ENCODE results near the gene RAB11FIP4.

The RAB11FIP4 gene

DNA sequence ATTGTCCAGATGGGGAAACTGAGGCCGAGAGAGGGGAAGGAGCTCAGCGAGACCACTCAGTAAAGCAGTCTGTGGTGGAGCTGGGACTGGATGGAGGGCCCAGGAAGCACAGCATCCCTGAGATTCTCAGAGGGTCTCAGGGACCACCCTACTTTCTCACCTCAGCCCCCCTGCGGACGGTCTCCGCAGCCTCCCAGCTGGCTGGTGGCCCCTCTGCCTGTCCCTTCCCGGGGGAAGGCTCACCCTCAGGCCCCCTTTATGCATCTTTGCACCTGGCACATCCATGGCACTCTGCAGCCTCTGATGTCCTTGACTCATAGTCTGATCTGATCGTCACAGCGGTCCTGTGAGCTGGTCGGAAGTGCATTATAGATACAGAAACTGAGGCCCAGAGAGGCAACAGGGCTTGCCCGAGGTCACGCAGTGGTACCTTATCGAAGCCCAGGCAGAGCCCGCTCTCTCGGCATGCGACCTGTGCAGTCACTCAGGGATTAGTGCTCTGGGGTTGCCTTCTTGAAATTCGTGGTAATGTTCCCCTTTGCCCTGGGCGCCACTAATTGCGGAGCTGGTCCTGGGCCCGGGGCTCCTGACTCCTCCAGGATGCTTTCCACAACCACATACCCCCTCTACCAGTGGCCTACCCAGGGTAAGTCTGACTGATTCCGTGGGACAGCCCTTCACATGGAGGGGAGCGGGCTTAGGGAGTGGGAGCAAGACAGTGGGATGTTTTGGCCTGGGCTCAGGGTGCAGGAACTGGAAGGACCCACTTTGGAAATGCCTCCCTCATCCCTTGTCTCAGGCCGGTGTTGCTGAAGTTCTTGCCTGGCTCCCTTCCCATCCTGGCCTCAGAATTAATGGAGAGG is 24.4 kb downstream of the RAB11FIP4 start:
- Histone ChIP-seq H3K4me1 (ENCODE audit: control insufficient read depth, insufficient read depth, low read length, poor library complexity, severe bottlenecking) (no peaks in the 10 kb centered on the region), H3K27me3 (replicated peaks; ENCODE audit: control insufficient read depth, insufficient read depth, low read length, poor library complexity, severe bottlenecking) (no peaks in the 10 kb centered on the region), H3K36me3 (ENCODE audit: control insufficient read depth, insufficient read depth, low read length) (no peaks in the 10 kb centered on the region), H3K27ac (ENCODE audit: insufficient read depth, low read length, poor library complexity, severe bottlenecking) (no peak overlapping the region), H3K9me3 (ENCODE audit: control insufficient read depth, low read length) (no peaks in the 10 kb centered on the region), H3K4me3 (ENCODE audit: insufficient read depth, low read depth, low read length, poor library complexity, severe bottlenecking) (no peak overlapping the region)
- DNase-seq, result no peak

DNA sequence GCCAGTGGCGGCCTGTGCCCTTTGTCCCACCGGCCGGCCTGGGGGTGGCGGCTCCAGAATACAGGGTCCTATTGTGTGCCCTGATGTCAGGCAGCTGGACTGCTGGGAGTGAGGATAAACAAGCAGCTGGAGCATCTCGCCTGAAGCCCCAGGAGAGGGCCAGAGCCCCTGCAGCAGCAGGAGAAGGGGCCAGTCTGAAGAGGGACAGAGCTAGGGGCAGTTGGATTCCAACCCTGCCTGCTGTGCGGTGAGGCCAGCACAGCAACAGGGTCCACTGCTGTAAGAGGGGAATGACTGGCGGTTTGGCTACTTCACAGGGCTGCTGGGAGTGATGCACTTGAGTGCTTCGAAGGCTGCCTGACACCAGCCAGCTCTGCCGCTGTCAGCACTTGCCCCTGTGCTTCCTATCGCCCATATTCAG is 25.0 kb downstream of the RAB11FIP4 start:
- Histone ChIP-seq H3K9me3 (ENCODE audit: control insufficient read depth, low read length) (no peaks in the 10 kb centered on the region), H3K4me1 (ENCODE audit: control insufficient read depth, insufficient read depth, low read length, poor library complexity, severe bottlenecking) (no peaks in the 10 kb centered on the region), H3K4me3 (ENCODE audit: insufficient read depth, low read depth, low read length, poor library complexity, severe bottlenecking) (no peak overlapping the region), H3K27ac (ENCODE audit: insufficient read depth, low read length, poor library complexity, severe bottlenecking) (no peak overlapping the region), H3K27me3 (replicated peaks; ENCODE audit: control insufficient read depth, insufficient read depth, low read length, poor library complexity, severe bottlenecking) (no peaks in the 10 kb centered on the region), H3K36me3 (ENCODE audit: control insufficient read depth, insufficient read depth, low read length) (no peaks in the 10 kb centered on the region)
- no peak for DNase-seq

DNA sequence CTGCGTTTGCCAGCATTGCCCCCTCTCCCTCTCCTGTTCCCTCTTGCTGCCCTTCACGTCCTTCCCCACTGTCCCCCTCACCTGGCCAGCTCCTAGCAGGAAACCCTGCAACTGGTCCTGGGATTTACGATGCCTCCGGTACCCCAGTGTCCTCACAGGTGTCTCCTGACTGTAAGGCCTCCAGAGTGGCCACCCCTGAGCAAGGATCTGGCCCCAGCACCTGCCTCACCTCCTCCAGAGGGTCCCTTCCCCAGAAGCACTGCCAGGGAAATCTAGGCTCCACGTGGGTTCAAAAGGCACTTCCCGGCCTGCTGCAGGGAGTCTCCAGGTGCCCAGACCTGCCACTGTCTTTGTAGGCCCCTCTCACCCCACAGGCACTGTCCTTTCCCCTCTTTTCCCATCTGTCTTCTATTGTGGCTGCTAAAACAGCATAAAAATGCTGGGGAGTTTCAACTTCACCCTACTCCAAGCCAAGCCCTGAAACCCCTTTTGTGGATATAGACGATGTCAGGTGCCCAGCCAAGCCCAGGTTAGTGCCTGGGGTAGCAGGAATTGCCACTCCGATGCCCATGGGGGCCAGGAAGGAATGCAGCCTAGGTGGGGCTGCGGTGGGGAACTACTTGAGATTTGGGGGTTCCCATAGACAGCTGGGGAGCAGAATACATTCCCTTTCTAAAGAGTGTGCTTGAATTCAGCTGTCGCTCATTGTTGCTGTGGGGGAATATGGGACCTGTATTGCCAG is 25.7 kb downstream of the RAB11FIP4 start:
- no peak overlapping the region for H3K27ac ChIP-seq (ENCODE audit: insufficient read depth, low read length, poor library complexity, severe bottlenecking)
- DNase-seq, result no peak

DNA sequence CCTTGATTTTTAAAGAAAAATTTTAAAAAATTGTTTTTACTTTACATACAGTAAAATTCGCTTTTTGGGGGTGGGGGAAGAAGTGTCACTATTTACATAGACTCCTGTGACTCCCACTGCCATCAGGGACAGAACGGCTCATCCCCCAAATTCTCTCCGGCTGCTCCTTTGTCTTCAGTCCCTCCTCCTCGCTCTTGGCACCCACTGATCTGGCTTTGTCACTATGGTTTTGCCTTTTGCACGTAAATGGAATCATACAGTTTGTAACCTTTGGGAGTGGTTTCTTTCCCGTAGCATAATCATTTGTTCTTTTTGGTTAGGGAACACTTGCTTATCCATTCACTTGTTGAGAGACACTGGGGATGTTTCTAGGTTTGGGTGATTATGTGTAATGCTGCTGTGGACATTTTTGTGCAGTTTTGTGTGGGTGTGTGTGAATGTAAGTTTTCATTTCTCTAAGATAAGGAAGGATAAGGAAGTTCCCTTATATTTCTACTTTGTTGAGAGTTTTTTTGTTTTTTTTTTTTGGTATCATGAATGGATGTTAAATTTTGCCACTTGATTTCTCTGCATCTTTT is 27.4 kb downstream of the RAB11FIP4 start:
- no peak overlapping the region for H3K4me3 ChIP-seq (ENCODE audit: insufficient read depth, low read depth, low read length, poor library complexity, severe bottlenecking)
- DNase-seq, result no peak
- no peaks in the 10 kb centered on the region for H3K27me3 ChIP-seq (replicated peaks; ENCODE audit: control insufficient read depth, insufficient read depth, low read length, poor library complexity, severe bottlenecking)
- no peaks in the 10 kb centered on the region for H3K9me3 ChIP-seq (ENCODE audit: control insufficient read depth, low read length)
- H3K27ac ChIP-seq (ENCODE audit: insufficient read depth, low read length, poor library complexity, severe bottlenecking), result no peak overlapping the region
- H3K36me3 ChIP-seq (ENCODE audit: control insufficient read depth, insufficient read depth, low read length), result no peaks in the 10 kb centered on the region
- H3K4me1 ChIP-seq (ENCODE audit: control insufficient read depth, insufficient read depth, low read length, poor library complexity, severe bottlenecking), result no peaks in the 10 kb centered on the region

More for the DNA sequence above, 25.7 kb downstream of the RAB11FIP4 start:
- H3K36me3 ChIP-seq (ENCODE audit: control insufficient read depth, insufficient read depth, low read length), result no peaks in the 10 kb centered on the region
- no peak overlapping the region for H3K4me3 ChIP-seq (ENCODE audit: insufficient read depth, low read depth, low read length, poor library complexity, severe bottlenecking)
- no peaks in the 10 kb centered on the region for H3K9me3 ChIP-seq (ENCODE audit: control insufficient read depth, low read length)
- H3K4me1 ChIP-seq (ENCODE audit: control insufficient read depth, insufficient read depth, low read length, poor library complexity, severe bottlenecking), result no peaks in the 10 kb centered on the region
- H3K27me3 ChIP-seq (replicated peaks; ENCODE audit: control insufficient read depth, insufficient read depth, low read length, poor library complexity, severe bottlenecking), result no peaks in the 10 kb centered on the region

DNA sequence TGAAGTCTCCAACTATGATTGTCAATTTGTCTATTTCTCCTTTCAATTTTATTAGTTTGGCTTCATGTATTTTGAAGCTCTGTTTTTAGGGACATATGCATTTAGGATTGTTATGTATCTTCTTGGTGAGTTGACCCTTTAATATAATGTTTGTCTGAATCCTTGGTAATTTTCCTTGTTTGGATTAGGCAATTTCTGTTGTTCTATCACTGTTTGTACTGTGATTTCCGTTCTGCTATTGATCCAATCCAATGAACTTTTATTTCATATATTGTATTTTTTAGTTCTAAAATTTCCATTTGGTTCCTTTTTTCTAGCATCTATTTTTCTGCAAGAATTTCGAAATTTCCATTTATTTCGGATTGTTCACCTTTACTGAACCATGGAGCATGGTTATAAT is 31.0 kb downstream of the RAB11FIP4 start:
- no peaks in the 10 kb centered on the region for H3K36me3 ChIP-seq (ENCODE audit: control insufficient read depth, insufficient read depth, low read length)
- no peaks in the 10 kb centered on the region for H3K9me3 ChIP-seq (ENCODE audit: control insufficient read depth, low read length)
- no peak overlapping the region for H3K4me3 ChIP-seq (ENCODE audit: insufficient read depth, low read depth, low read length, poor library complexity, severe bottlenecking)
- H3K4me1 ChIP-seq (ENCODE audit: control insufficient read depth, insufficient read depth, low read length, poor library complexity, severe bottlenecking), result no peaks in the 10 kb centered on the region
- no peak for DNase-seq
- H3K27me3 ChIP-seq (replicated peaks; ENCODE audit: control insufficient read depth, insufficient read depth, low read length, poor library complexity, severe bottlenecking), result no peaks in the 10 kb centered on the region
- no peak overlapping the region for H3K27ac ChIP-seq (ENCODE audit: insufficient read depth, low read length, poor library complexity, severe bottlenecking)

DNA sequence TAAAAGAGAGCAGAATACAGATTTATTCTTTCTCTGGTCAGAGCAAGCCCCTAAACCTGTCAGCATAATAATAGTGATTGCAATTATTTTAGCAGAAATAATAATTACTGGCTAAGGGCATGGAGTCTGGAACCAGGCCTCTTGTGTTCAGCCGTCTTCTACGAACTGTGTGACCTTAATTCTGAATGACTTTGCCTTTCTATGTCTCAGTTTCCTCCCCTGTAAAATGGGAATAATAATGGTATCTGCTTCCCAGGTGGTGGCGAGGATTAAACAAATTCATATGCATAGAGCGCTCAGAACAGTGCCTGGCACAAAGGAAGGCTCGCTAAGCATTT is 33.4 kb downstream of the RAB11FIP4 start:
- no peak for DNase-seq
- Histone ChIP-seq H3K27me3 (replicated peaks; ENCODE audit: control insufficient read depth, insufficient read depth, low read length, poor library complexity, severe bottlenecking) (no peaks in the 10 kb centered on the region), H3K4me3 (ENCODE audit: insufficient read depth, low read depth, low read length, poor library complexity, severe bottlenecking) (no peak overlapping the region), H3K27ac (ENCODE audit: insufficient read depth, low read length, poor library complexity, severe bottlenecking) (no peak overlapping the region), H3K36me3 (ENCODE audit: control insufficient read depth, insufficient read depth, low read length) (no peaks in the 10 kb centered on the region), H3K9me3 (ENCODE audit: control insufficient read depth, low read length) (no peaks in the 10 kb centered on the region), H3K4me1 (ENCODE audit: control insufficient read depth, insufficient read depth, low read length, poor library complexity, severe bottlenecking) (no peaks in the 10 kb centered on the region)

DNA sequence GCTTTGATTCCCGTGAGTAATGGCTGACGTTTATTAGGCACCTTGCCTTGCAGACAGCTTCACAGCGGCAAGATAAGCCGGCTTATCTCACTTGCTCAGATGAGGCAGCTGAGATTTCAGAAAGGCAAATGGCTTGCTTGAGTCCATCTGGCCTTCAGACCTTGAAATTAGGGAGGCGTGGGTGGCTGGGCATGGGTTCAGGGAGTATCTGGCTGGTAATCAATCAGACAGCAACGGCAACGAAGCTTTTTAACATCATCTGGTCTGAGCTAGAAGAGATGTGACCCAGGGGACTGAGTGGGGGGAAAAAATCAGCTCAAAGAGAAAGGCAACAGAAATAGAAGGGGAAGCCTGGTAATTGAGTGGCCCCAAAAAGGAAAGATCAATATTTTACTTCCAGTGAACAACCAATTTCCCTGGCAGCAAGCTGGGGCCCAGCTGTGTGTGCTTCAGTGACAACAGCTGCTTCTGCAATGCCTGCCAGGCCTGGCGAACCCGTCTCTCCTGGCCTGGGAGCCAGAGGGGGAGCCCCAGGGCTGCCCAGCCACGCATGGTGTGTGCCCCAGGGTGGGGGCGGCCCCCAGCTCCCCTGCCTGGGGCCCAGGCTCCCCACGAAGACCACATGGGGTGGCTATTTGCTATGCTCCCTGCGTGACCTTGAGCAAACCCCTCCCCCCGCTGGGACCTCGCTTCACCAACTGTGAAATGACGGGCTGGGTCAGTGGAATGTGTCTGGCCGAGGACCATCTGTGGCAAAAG is 34.0 kb downstream of the RAB11FIP4 start:
- H3K9me3 ChIP-seq (ENCODE audit: control insufficient read depth, low read length), result no peaks in the 10 kb centered on the region
- H3K4me1 ChIP-seq (ENCODE audit: control insufficient read depth, insufficient read depth, low read length, poor library complexity, severe bottlenecking), result no peaks in the 10 kb centered on the region
- no peaks in the 10 kb centered on the region for H3K36me3 ChIP-seq (ENCODE audit: control insufficient read depth, insufficient read depth, low read length)
- no peaks in the 10 kb centered on the region for H3K27me3 ChIP-seq (replicated peaks; ENCODE audit: control insufficient read depth, insufficient read depth, low read length, poor library complexity, severe bottlenecking)
- no peak overlapping the region for H3K27ac ChIP-seq (ENCODE audit: insufficient read depth, low read length, poor library complexity, severe bottlenecking)
- DNase-seq, result no peak
- no peak overlapping the region for H3K4me3 ChIP-seq (ENCODE audit: insufficient read depth, low read depth, low read length, poor library complexity, severe bottlenecking)

DNA sequence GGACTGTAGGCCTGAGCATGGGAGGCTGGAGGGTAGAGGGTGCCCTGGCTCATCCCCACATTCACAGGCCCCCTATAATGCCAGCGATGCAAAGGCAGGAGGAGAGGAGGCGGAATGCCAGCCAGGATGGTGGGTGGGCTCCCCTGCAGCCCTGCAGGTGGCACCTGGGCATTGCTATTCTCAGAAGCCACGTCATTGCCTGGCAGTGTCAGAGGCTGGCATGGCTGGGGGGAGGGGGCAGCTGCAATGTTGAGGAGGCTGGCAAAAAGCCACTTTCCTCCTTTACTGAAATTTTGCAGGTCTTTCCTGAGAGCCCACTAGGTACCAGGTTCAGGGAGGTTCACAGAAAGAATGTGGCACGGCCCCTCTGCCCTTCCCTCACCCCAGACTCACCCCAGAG is 36.2 kb downstream of the RAB11FIP4 start:
- no peak for DNase-seq
- no peaks in the 10 kb centered on the region for H3K36me3 ChIP-seq (ENCODE audit: control insufficient read depth, insufficient read depth, low read length)
- no peak overlapping the region for H3K4me3 ChIP-seq (ENCODE audit: insufficient read depth, low read depth, low read length, poor library complexity, severe bottlenecking)
- H3K27me3 ChIP-seq (replicated peaks; ENCODE audit: control insufficient read depth, insufficient read depth, low read length, poor library complexity, severe bottlenecking), result no peaks in the 10 kb centered on the region
- peaks cover 3% of the 10 kb centered on the region for H3K4me1 ChIP-seq (ENCODE audit: control insufficient read depth, insufficient read depth, low read length, poor library complexity, severe bottlenecking)
- no peak overlapping the region for H3K27ac ChIP-seq (ENCODE audit: insufficient read depth, low read length, poor library complexity, severe bottlenecking)
- no peaks in the 10 kb centered on the region for H3K9me3 ChIP-seq (ENCODE audit: control insufficient read depth, low read length)

DNA sequence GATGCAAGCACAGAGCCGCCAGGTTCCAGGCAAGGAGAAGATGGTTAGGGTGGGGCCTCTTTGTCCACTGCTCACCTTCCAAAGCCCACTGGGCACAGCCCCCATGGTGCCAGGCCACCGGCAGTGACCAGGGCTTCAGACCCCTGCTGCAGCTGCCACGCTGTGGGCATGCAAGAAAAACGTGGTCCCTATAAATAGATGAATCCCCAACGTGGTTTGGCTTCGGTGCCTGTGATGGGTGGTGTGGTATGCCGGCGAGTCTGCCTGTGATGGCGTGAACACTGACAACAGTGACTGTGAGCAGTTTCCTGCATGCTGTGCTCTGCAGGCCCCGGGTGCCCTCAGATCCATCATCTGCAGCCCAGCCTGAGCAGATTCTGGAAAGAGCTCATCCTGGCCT is 36.6 kb downstream of the RAB11FIP4 start:
- Histone ChIP-seq H3K27me3 (replicated peaks; ENCODE audit: control insufficient read depth, insufficient read depth, low read length, poor library complexity, severe bottlenecking) (no peaks in the 10 kb centered on the region), H3K4me1 (ENCODE audit: control insufficient read depth, insufficient read depth, low read length, poor library complexity, severe bottlenecking) (peaks cover 7% of the 10 kb centered on the region), H3K36me3 (ENCODE audit: control insufficient read depth, insufficient read depth, low read length) (no peaks in the 10 kb centered on the region), H3K4me3 (ENCODE audit: insufficient read depth, low read depth, low read length, poor library complexity, severe bottlenecking) (no peak overlapping the region), H3K9me3 (ENCODE audit: control insufficient read depth, low read length) (no peaks in the 10 kb centered on the region), H3K27ac (ENCODE audit: insufficient read depth, low read length, poor library complexity, severe bottlenecking) (no peak overlapping the region)
- DNase-seq, result no peak

All from effector memory CD4-positive, alpha-beta T cell (primary cell).